Large intestine (tissue), 3 donors: ENCODE data around the gene CAMK2G. TPM values are rescaled to one million over a fixed set of nuclear protein-coding genes. Genes with fewer than 3 reads are reported as not detected.

ENCODE experiments used
- DNase-seq, 2 donors: peaks; one replicate each; pipeline versions ENCODE4 v3.0.0 to v3.0.0-alpha.2; 2013
- H3K27ac ChIP-seq: one replicate; pipeline ENCODE4 v1.5.1; 2013; ENCODE audit warnings: low read length
- H3K27me3 ChIP-seq: 2 replicates; pipeline ENCODE4 v1.6.1; 2013; ENCODE audit warnings: low read length; ENCODE audit not compliant: control insufficient read depth, insufficient read depth
- H3K36me3 ChIP-seq: 2 replicates; pipeline ENCODE4 v1.6.1; 2013; ENCODE audit warnings: low read length; ENCODE audit not compliant: control insufficient read depth, insufficient read depth
- H3K4me1 ChIP-seq: one replicate; pipeline ENCODE4 v1.6.1; 2013; ENCODE audit warnings: low read length; ENCODE audit not compliant: control insufficient read depth, insufficient read depth
- H3K4me3 ChIP-seq: one replicate; pipeline ENCODE4 v1.5.1; 2013; ENCODE audit warnings: low read length
- H3K9me3 ChIP-seq: one replicate; pipeline ENCODE4 v1.6.1; 2013; ENCODE audit warnings: mild to moderate bottlenecking, low read depth, low read length, moderate library complexity; ENCODE audit not compliant: control insufficient read depth
- WGBS: methylation state at CpG from one replicate; pipeline ENCODE4 v1.1.5; 2013; ENCODE audit warnings: low lambda C conversion rate; ENCODE audit not compliant: insufficient coverage; 5-methylcytosine and 5-hydroxymethylcytosine counted together
- polyA plus RNA-seq: library from polyadenylated mRNA; unstranded; fragments of 120-200 nt; gene quantifications from one replicate; pipeline ENCODE4 v1.2.1, GENCODE V29; 2013

The CAMK2G gene
- polyA plus RNA-seq, 1 donor = 44.6 TPM

- no peaks in the 10 kb centered on the region for H3K27me3 ChIP-seq
- WGBS = no CpG with 5 or more reads among the region's 17 CpGs
- no peaks in the 10 kb centered on the region for H3K9me3 ChIP-seq
- H3K4me1 ChIP-seq = peaks cover 20% of the 10 kb centered on the region
- H3K27ac ChIP-seq = peak overlapping the region; percentile 95
- DNase-seq = peak in 1 of 2 donors; percentile 77
- H3K4me3 ChIP-seq = peak overlapping the region; percentile 88
- H3K36me3 ChIP-seq = peaks cover 64% of the 10 kb centered on the region
Measured at GRCh38 chr10:73771722-73772280, 102.6 kb downstream of the CAMK2G start.

- no peaks in the 10 kb centered on the region for H3K9me3 ChIP-seq
- no peak overlapping the region for H3K27ac ChIP-seq
- H3K4me1 ChIP-seq = peaks cover 12% of the 10 kb centered on the region
- peaks cover 71% of the 10 kb centered on the region for H3K36me3 ChIP-seq
- DNase-seq = no peak
- H3K27me3 ChIP-seq = no peaks in the 10 kb centered on the region
- H3K4me3 ChIP-seq = no peak overlapping the region
- WGBS = no CpG with 5 or more reads among the region's 5 CpGs
Measured at GRCh38 chr10:73769396-73769795, 105.0 kb downstream of the CAMK2G start.

GRCh38 chr10:73768881-73769280 lies 105.5 kb downstream of the CAMK2G start:
- H3K36me3 ChIP-seq = peaks cover 74% of the 10 kb centered on the region
- WGBS = no CpG with 5 or more reads among the region's 11 CpGs
- no peak overlapping the region for H3K27ac ChIP-seq
- no peaks in the 10 kb centered on the region for H3K27me3 ChIP-seq
- H3K4me1 ChIP-seq = peaks cover 8% of the 10 kb centered on the region
- no peak for DNase-seq
- no peaks in the 10 kb centered on the region for H3K9me3 ChIP-seq
- H3K4me3 ChIP-seq = no peak overlapping the region

GRCh38 chr10:73765066-73765465 lies 109.3 kb downstream of the CAMK2G start:
- peaks cover 96% of the 10 kb centered on the region for H3K36me3 ChIP-seq

GRCh38 chr10:73763343-73763742 lies 111.0 kb downstream of the CAMK2G start:
- Histone ChIP-seq H3K4me3 (no peak overlapping the region), H3K27ac (no peak overlapping the region), H3K36me3 (peaks cover 91% of the 10 kb centered on the region)

More at GRCh38 chr10:73765066-73765465, 109.3 kb downstream of the CAMK2G start:
- Histone ChIP-seq H3K9me3 (no peaks in the 10 kb centered on the region), H3K27me3 (no peaks in the 10 kb centered on the region), H3K4me1 (peaks cover 4% of the 10 kb centered on the region), H3K27ac (no peak overlapping the region), H3K4me3 (no peak overlapping the region)
- 100% methylated on average over 2 of the region's 6 CpGs for WGBS
- DNase-seq = no peak

GRCh38 chr10:73762915-73763314 lies 111.4 kb downstream of the CAMK2G start:
- Histone ChIP-seq H3K4me1 (peaks cover 4% of the 10 kb centered on the region), H3K27ac (no peak overlapping the region), H3K36me3 (peaks cover 87% of the 10 kb centered on the region), H3K27me3 (no peaks in the 10 kb centered on the region), H3K4me3 (no peak overlapping the region), H3K9me3 (no peaks in the 10 kb centered on the region)
- WGBS = 82% methylated on average over 2 of the region's 2 CpGs
- no peak for DNase-seq

More at GRCh38 chr10:73763343-73763742, 111.0 kb downstream of the CAMK2G start:
- no CpG with 5 or more reads among the region's 2 CpGs for WGBS
- Histone ChIP-seq H3K9me3 (no peaks in the 10 kb centered on the region), H3K27me3 (no peaks in the 10 kb centered on the region), H3K4me1 (peaks cover 4% of the 10 kb centered on the region)
- no peak for DNase-seq

Other genes starting within 250 kb of the CAMK2G start
- 0.94 TPM for gene MYOZ1, start 233.1 kb downstream of the CAMK2G start, polyA plus RNA-seq
- gene SYNPO2L, start 218.5 kb downstream of the CAMK2G start, polyA plus RNA-seq = 0.51 TPM
- 16.6 TPM for gene AGAP5, start 176.4 kb downstream of the CAMK2G start, polyA plus RNA-seq
- 66.9 TPM for gene SEC24C, start 130.2 kb downstream of the CAMK2G start, polyA plus RNA-seq
- gene CHCHD1, start 92.5 kb downstream of the CAMK2G start, polyA plus RNA-seq = 49.7 TPM
- gene ZSWIM8, start 88.9 kb downstream of the CAMK2G start, polyA plus RNA-seq = 146 TPM
- 20.8 TPM for gene NDST2, start 63.0 kb downstream of the CAMK2G start, polyA plus RNA-seq
- gene PLAU, start 36.6 kb upstream of the CAMK2G start, polyA plus RNA-seq = 19.6 TPM
- gene VCL, start 123.6 kb upstream of the CAMK2G start, polyA plus RNA-seq = 69.3 TPM